ENCODE measurements around the gene TMEM38B. TPM values are rescaled to one million over a fixed set of nuclear protein-coding genes. Genes with fewer than 3 reads are reported as not detected.

TMEM38B gene
- total RNA-seq, 1 donor from 2014 or later: 8.0 TPM

DNA sequence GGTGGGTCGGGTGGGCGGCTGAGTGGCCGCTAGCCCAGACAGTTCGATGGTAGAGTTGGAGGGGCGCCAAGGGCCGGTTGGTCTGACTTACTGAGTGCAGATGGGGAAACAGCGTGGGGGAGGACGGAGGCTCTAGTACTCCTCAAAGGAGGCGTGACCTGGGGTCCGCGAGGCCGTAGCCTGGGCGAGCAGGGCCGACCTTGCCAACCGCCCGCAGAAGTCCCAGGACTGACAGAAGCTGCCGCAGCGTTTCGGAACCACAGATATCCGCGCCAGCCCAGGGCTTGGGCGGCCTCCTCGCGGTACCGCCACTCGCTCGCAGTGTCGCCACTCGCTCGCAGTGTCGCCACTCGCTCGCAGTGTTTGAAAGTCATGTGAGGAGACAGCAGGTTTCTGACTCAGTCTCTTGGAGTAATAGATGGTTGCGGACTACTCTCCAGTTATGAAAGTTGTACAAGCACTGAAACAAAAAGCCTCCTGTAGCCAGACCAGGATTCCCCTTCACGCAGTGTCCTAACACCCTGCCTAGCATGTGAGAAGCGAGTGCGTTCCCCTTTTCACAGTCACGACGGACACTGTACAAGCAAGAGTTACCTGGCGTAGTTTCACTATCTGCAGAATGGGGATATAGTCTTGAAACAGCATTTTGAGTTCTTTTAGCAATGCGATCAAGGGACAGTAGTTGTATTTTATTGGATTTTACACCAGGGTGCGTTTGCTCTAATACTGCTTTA is 674 bp downstream of the TMEM38B start:
- Mint-ChIP-seq H3K4me3 (ENCODE audit: unreplicated experiment) (peak overlapping the region; percentile 84), H3K9me3 (ENCODE audit: unreplicated experiment) (no peaks in the 10 kb centered on the region), H3K4me1 (ENCODE audit: unreplicated experiment) (peaks cover 18% of the 10 kb centered on the region), H3K27ac (ENCODE audit: unreplicated experiment) (peak overlapping the region; percentile 61), H3K27me3 (ENCODE audit: unreplicated experiment) (peaks cover 16% of the 10 kb centered on the region), H3K36me3 (ENCODE audit: unreplicated experiment) (no peaks in the 10 kb centered on the region)
- no peak for DNase-seq (ENCODE audit: extremely low spot score, unreplicated experiment)
- TF ChIP-seq, protein P1, sequence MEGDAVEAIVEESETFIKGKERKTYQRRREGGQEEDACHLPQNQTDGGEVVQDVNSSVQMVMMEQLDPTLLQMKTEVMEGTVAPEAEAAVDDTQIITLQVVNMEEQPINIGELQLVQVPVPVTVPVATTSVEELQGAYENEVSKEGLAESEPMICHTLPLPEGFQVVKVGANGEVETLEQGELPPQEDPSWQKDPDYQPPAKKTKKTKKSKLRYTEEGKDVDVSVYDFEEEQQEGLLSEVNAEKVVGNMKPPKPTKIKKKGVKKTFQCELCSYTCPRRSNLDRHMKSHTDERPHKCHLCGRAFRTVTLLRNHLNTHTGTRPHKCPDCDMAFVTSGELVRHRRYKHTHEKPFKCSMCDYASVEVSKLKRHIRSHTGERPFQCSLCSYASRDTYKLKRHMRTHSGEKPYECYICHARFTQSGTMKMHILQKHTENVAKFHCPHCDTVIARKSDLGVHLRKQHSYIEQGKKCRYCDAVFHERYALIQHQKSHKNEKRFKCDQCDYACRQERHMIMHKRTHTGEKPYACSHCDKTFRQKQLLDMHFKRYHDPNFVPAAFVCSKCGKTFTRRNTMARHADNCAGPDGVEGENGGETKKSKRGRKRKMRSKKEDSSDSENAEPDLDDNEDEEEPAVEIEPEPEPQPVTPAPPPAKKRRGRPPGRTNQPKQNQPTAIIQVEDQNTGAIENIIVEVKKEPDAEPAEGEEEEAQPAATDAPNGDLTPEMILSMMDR (IDR thresholded peaks at IDR 0.05): no peak

- H3K4me3 Mint-ChIP-seq (ENCODE audit: unreplicated experiment): no peak overlapping the region
- H3K27me3 Mint-ChIP-seq (ENCODE audit: unreplicated experiment): peaks cover 16% of the 10 kb centered on the region
Measured at GRCh38 chr9:105696219-105696793, 2.0 kb downstream of the TMEM38B start.

GRCh38 chr9:105697871-105698270 is 3.5 kb downstream of the TMEM38B start:
- TF ChIP-seq, protein P1 (IDR thresholded peaks at IDR 0.05): no peak
- Mint-ChIP-seq H3K9me3 (ENCODE audit: unreplicated experiment) (no peaks in the 10 kb centered on the region), H3K27me3 (ENCODE audit: unreplicated experiment) (peaks cover 8% of the 10 kb centered on the region), H3K4me1 (ENCODE audit: unreplicated experiment) (peaks cover 18% of the 10 kb centered on the region), H3K4me3 (ENCODE audit: unreplicated experiment) (no peak overlapping the region), H3K36me3 (ENCODE audit: unreplicated experiment) (no peaks in the 10 kb centered on the region), H3K27ac (ENCODE audit: unreplicated experiment) (no peak overlapping the region)
- DNase-seq (ENCODE audit: extremely low spot score, unreplicated experiment): no peak

More at GRCh38 chr9:105696219-105696793, 2.0 kb downstream of the TMEM38B start:
- Mint-ChIP-seq H3K27ac (ENCODE audit: unreplicated experiment) (no peak overlapping the region), H3K36me3 (ENCODE audit: unreplicated experiment) (no peaks in the 10 kb centered on the region), H3K9me3 (ENCODE audit: unreplicated experiment) (no peaks in the 10 kb centered on the region), H3K4me1 (ENCODE audit: unreplicated experiment) (peaks cover 18% of the 10 kb centered on the region)
- no peak for DNase-seq (ENCODE audit: extremely low spot score, unreplicated experiment)
- TF ChIP-seq, protein P1 (IDR thresholded peaks at IDR 0.05): no peak

- peaks cover 16% of the 10 kb centered on the region for H3K4me1 Mint-ChIP-seq (ENCODE audit: unreplicated experiment)
- H3K27me3 Mint-ChIP-seq (ENCODE audit: unreplicated experiment): peaks cover 7% of the 10 kb centered on the region
- H3K4me3 Mint-ChIP-seq (ENCODE audit: unreplicated experiment): no peak overlapping the region
- TF ChIP-seq, protein P1 (IDR thresholded peaks at IDR 0.05): no peak
- H3K27ac Mint-ChIP-seq (ENCODE audit: unreplicated experiment): no peak overlapping the region
- DNase-seq (ENCODE audit: extremely low spot score, unreplicated experiment): no peak
- no peaks in the 10 kb centered on the region for H3K9me3 Mint-ChIP-seq (ENCODE audit: unreplicated experiment)
- no peaks in the 10 kb centered on the region for H3K36me3 Mint-ChIP-seq (ENCODE audit: unreplicated experiment)
Measured at GRCh38 chr9:105698348-105698870, 4.1 kb downstream of the TMEM38B start.

- Mint-ChIP-seq H3K9me3 (ENCODE audit: unreplicated experiment) (no peaks in the 10 kb centered on the region), H3K36me3 (ENCODE audit: unreplicated experiment) (no peaks in the 10 kb centered on the region), H3K4me3 (ENCODE audit: unreplicated experiment) (no peak overlapping the region), H3K4me1 (ENCODE audit: unreplicated experiment) (peaks cover 2% of the 10 kb centered on the region), H3K27ac (ENCODE audit: unreplicated experiment) (no peak overlapping the region), H3K27me3 (ENCODE audit: unreplicated experiment) (no peaks in the 10 kb centered on the region)
- DNase-seq (ENCODE audit: extremely low spot score, unreplicated experiment): no peak
- TF ChIP-seq, protein P1 (IDR thresholded peaks at IDR 0.05): no peak
Measured at GRCh38 chr9:105700668-105701067, 6.3 kb downstream of the TMEM38B start.

Data from osteocyte (in vitro differentiated cells).